HEK293 (cell line): ENCODE results near the gene RPL26.

Source experiments
- BCL11B ChIP-seq: fragments of 450-650 bp; formaldehyde crosslinking; IDR thresholded peaks from 2 replicates; pipeline ENCODE4 v1.5.1; 2016; ENCODE audit warnings: low read depth, missing biosample characterization, missing genetic modification characterization
- ZNF560 ChIP-seq: fragments of 450-650 bp; formaldehyde crosslinking; IDR thresholded peaks from 2 replicates; pipeline ENCODE4 v1.5.1; 2017; ENCODE audit warnings: missing biosample characterization, missing genetic modification characterization, borderline replicate concordance
- ZNF776 ChIP-seq: fragments of 450-650 bp; formaldehyde crosslinking; IDR thresholded peaks from 2 replicates; pipeline ENCODE4 v1.5.0; 2017; ENCODE audit warnings: missing biosample characterization, missing genetic modification characterization, borderline replicate concordance
- TF ChIP-seq, protein P1 (sequence below): fragments of 450-650 bp; formaldehyde crosslinking; IDR thresholded peaks from 2 replicates; pipeline ENCODE4 v1.5.1; 2016; ENCODE audit warnings: missing biosample characterization, missing genetic modification characterization

DNA sequence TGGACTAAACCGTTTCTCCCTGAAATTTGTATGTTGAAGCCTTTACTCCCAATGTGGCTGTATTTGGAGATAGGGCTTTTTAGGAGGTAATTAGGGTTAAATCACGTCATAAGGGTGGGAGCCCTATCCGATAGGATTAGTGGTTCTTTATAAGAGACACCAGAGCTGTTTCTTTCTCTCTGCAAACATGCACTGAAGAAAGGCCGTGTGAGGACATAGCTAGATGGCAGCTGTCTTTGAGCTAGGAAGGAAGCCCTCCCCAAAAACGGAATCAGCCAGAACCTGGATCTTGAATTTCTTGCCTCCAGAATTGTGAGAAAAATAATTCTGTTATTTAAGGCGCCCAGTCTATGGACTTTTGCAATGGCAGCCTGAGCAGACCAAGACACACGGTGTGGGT is 29.3 kb downstream of the RPL26 start:
- TF ChIP-seq BCL11B (tag by site-specific recombination) (no peak), ZNF776 (tag by site-specific recombination) (no peak), ZNF560 (tag by site-specific recombination) (no peak)
- TF ChIP-seq, protein P1, sequence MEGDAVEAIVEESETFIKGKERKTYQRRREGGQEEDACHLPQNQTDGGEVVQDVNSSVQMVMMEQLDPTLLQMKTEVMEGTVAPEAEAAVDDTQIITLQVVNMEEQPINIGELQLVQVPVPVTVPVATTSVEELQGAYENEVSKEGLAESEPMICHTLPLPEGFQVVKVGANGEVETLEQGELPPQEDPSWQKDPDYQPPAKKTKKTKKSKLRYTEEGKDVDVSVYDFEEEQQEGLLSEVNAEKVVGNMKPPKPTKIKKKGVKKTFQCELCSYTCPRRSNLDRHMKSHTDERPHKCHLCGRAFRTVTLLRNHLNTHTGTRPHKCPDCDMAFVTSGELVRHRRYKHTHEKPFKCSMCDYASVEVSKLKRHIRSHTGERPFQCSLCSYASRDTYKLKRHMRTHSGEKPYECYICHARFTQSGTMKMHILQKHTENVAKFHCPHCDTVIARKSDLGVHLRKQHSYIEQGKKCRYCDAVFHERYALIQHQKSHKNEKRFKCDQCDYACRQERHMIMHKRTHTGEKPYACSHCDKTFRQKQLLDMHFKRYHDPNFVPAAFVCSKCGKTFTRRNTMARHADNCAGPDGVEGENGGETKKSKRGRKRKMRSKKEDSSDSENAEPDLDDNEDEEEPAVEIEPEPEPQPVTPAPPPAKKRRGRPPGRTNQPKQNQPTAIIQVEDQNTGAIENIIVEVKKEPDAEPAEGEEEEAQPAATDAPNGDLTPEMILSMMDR (tag by site-specific recombination) = no peak
